H1 (cell line): Measurements from ENCODE around the gene RBM27. TPM values are rescaled to one million over a fixed set of nuclear protein-coding genes. Genes with fewer than 3 reads are reported as not detected.
"Not testable (repeated sequence)": the region's sequence is repeated elsewhere in the genome, so short reads cannot be mapped to it uniquely, and the experiment has no call there.

Source experiments
- CTCF ChIA-PET: fragments of 300-600 bp; sonication (Branson Sonifier 250); formaldehyde crosslinking; loops from one replicate; lab custom pipeline; 2021; ENCODE audit not compliant: partially characterized antibody; lab: Charles Lee
- POLR2A ChIA-PET: fragments of 300-600 bp; sonication (Branson Sonifier 250); formaldehyde crosslinking; loops from one replicate; lab custom pipeline; 2021; ENCODE audit warnings: inconsistent platforms; ENCODE audit not compliant: partially characterized antibody; lab: Charles Lee
- DNase-seq, 2 experiments: peaks; one replicate each; pipeline versions ENCODE4 v3.0.0 to v3.0.0-alpha.2; 2010 to 2022; ENCODE audit warnings: low spot score in 2 of 2, low read depth in 1 of 2, mixed read lengths in 1 of 2
- FAIRE-seq: peaks from 2 replicates; lab custom pipeline; 2011; peaks lifted over from hg19 to GRCh38; lab: Jason Lieb, UNC
- H2AFZ ChIP-seq: 2 replicates; pipeline ENCODE4 v1.8.1; 2012; ENCODE audit warnings: low read length, inconsistent platforms
- H2AK5ac ChIP-seq: 2 replicates; pipeline ENCODE4 v1.6.1; 2013; ENCODE audit warnings: low read depth, low read length
- H2BK120ac ChIP-seq: replicated peaks from 2 replicates; pipeline ENCODE3; 2013; ENCODE audit warnings: low read depth, low read length, inconsistent platforms
- H2BK12ac ChIP-seq: 2 replicates; pipeline ENCODE4 v1.6.1; 2013; ENCODE audit warnings: low read depth, low read length
- H2BK15ac ChIP-seq: 2 replicates; pipeline ENCODE4 v1.6.1; 2013; ENCODE audit warnings: low read length
- H2BK20ac ChIP-seq: 2 replicates; pipeline ENCODE4 v1.6.1; 2013; ENCODE audit warnings: low read length
- H2BK5ac ChIP-seq: 2 replicates; pipeline ENCODE4 v1.6.1; 2013; ENCODE audit warnings: low read depth, low read length
- H3K14ac ChIP-seq: 2 replicates; pipeline ENCODE4 v1.6.1; 2013; ENCODE audit warnings: inconsistent platforms; ENCODE audit not compliant: insufficient read length
- H3K18ac ChIP-seq: 2 replicates; pipeline ENCODE4 v1.6.1; 2013; ENCODE audit warnings: low read length; ENCODE audit errors: extremely low read depth
- H3K23ac ChIP-seq: 2 replicates; pipeline ENCODE4 v1.6.1; 2013; ENCODE audit warnings: inconsistent platforms; ENCODE audit not compliant: insufficient read length
- H3K23me2 ChIP-seq: 2 replicates; pipeline ENCODE4 v1.6.1; 2013; ENCODE audit warnings: low read depth, low read length
- H3K27ac ChIP-seq: 2 replicates; pipeline ENCODE4 v1.6.1; 2011; ENCODE audit warnings: low read depth, low read length, inconsistent platforms
- H3K27me3 ChIP-seq, 4 experiments: replicated peaks in 1 of 4; 1 replicate in 1 of 4; 2 replicates in 3 of 4; pipeline versions ENCODE4 v1.6.1 to v1.8.1; 2011 to 2013; ENCODE audit warnings: low read length in 3 of 4, mild to moderate bottlenecking in 3 of 4, inconsistent platforms in 2 of 4, mixed read lengths in 2 of 4, moderate library complexity in 1 of 4; ENCODE audit not compliant: control insufficient read depth in 3 of 4, insufficient read depth in 3 of 4; ENCODE audit errors: extremely low read depth in 1 of 4
- H3K36me3 ChIP-seq, 4 experiments: 2 replicates each; pipeline versions ENCODE4 v1.6.1 to v1.8.1; 2011 to 2013; ENCODE audit warnings: mild to moderate bottlenecking in 4 of 4, low read length in 3 of 4, moderate library complexity in 2 of 4, control low read depth in 1 of 4, inconsistent platforms in 1 of 4; ENCODE audit not compliant: insufficient read depth in 4 of 4, control insufficient read depth in 2 of 4
- H3K4ac ChIP-seq: replicated peaks from 2 replicates; pipeline ENCODE3; 2013; ENCODE audit warnings: low read length, low read depth, mixed read lengths, inconsistent platforms; ENCODE audit not compliant: insufficient read length
- H3K4me1 ChIP-seq, 4 experiments: replicated peaks in 1 of 4; 1 replicate in 1 of 4; 2 replicates in 3 of 4; pipeline versions ENCODE4 v1.6.1 to v1.8.1; 2011 to 2013; ENCODE audit warnings: low read length in 3 of 4, inconsistent platforms in 2 of 4, mixed read lengths in 1 of 4; ENCODE audit not compliant: insufficient read depth in 4 of 4, control insufficient read depth in 3 of 4
- H3K4me2 ChIP-seq, 2 experiments: 2 replicates each; pipeline versions ENCODE4 v1.6.1 to v1.8.1; 2011 to 2013; ENCODE audit warnings: low read depth in 2 of 2, low read length in 2 of 2, control low read depth in 1 of 2, inconsistent platforms in 1 of 2, mild to moderate bottlenecking in 1 of 2; ENCODE audit not compliant: insufficient read depth in 1 of 2
- H3K4me3 ChIP-seq, 4 experiments: fragments of 200-600, 300-600 bp in 1 of 4; sonication (generic), shearing (Covaris generic), sonication (Bioruptor Twin) in 1 of 4; 2 replicates each; pipeline versions ENCODE4 v1.5.1 to v1.8.1; 2011 to 2016; ENCODE audit warnings: low read length in 4 of 4, low read depth in 3 of 4, control low read depth in 2 of 4, inconsistent platforms in 2 of 4, mild to moderate bottlenecking in 2 of 4, mixed read lengths in 1 of 4, moderate library complexity in 1 of 4; ENCODE audit not compliant: insufficient read depth in 2 of 4; ENCODE audit errors: extremely low read depth in 1 of 4
- H3K56ac ChIP-seq: replicated peaks from 2 replicates; pipeline ENCODE3; 2013; ENCODE audit warnings: low read depth, mild to moderate bottlenecking, mixed read lengths, low read length, inconsistent platforms; ENCODE audit not compliant: insufficient read length
- H3K79me1 ChIP-seq: 2 replicates; pipeline ENCODE4 v1.6.1; 2013; ENCODE audit warnings: low read depth, low read length, control low read depth
- H3K79me2 ChIP-seq, 2 experiments: 2 replicates each; pipeline versions ENCODE4 v1.6.1 to v1.8.1; 2012 to 2013; ENCODE audit warnings: low read length in 2 of 2, mild to moderate bottlenecking in 2 of 2, inconsistent platforms in 1 of 2; ENCODE audit not compliant: insufficient read depth in 2 of 2, control insufficient read depth in 1 of 2
- H3K9ac ChIP-seq, 4 experiments: replicated peaks in 1 of 4; 1 replicate in 1 of 4; 2 replicates in 3 of 4; pipeline versions ENCODE4 v1.6.1 to v1.8.1; 2011 to 2013; ENCODE audit warnings: low read depth in 3 of 4, low read length in 3 of 4, control low read depth in 2 of 4, mild to moderate bottlenecking in 2 of 4, moderate library complexity in 2 of 4, inconsistent platforms in 1 of 4; ENCODE audit errors: extremely low read depth in 1 of 4
- H3K9me3 ChIP-seq, 2 experiments: 2 replicates each; pipeline versions ENCODE4 v1.6.1 to v1.8.1; 2012 to 2013; ENCODE audit warnings: mild to moderate bottlenecking in 2 of 2, moderate library complexity in 2 of 2, control low read depth in 1 of 2, inconsistent platforms in 1 of 2, low read depth in 1 of 2, low read length in 1 of 2, mixed read lengths in 1 of 2; ENCODE audit not compliant: insufficient read depth in 2 of 2
- H4K20me1 ChIP-seq, 2 experiments: replicated peaks in 1 of 2; 2 replicates each; pipeline versions ENCODE3 to v1.8.1; 2011 to 2013; ENCODE audit warnings: inconsistent platforms in 2 of 2, low read length in 2 of 2, mild to moderate bottlenecking in 1 of 2; ENCODE audit not compliant: insufficient read depth in 2 of 2, control insufficient read depth in 1 of 2
- H4K5ac ChIP-seq: 2 replicates; pipeline ENCODE4 v1.6.1; 2013; ENCODE audit warnings: low read length, low read depth, mixed read lengths, inconsistent platforms; ENCODE audit not compliant: insufficient read length
- H4K8ac ChIP-seq: 2 replicates; pipeline ENCODE4 v1.8.0; 2013; ENCODE audit warnings: mild to moderate bottlenecking, moderate library complexity, low read length, inconsistent platforms; ENCODE audit not compliant: insufficient read depth; ENCODE audit errors: extremely low read depth
- H4K91ac ChIP-seq: replicated peaks from 2 replicates; pipeline ENCODE3; 2013; ENCODE audit warnings: low read length, mixed read lengths, inconsistent platforms; ENCODE audit not compliant: insufficient read length
- WGBS, 2 experiments: shearing (Covaris generic) in 1 of 2; methylation state at CpG; one replicate each; pipeline versions ENCODE4 v1.1.6 to v1.1.7; 2013 to 2015; ENCODE audit warnings: low lambda C conversion rate in 2 of 2, mixed read lengths in 2 of 2, inconsistent platforms in 1 of 2, low coverage in 1 of 2, missing lambda C conversion rate in 1 of 2; ENCODE audit not compliant: insufficient replicate concordance in 2 of 2, insufficient coverage in 1 of 2, insufficient read length in 1 of 2; ENCODE audit errors: extremely low coverage in 1 of 2, missing lambda C conversion rate in 1 of 2; 5-methylcytosine and 5-hydroxymethylcytosine counted together
- polyA plus RNA-seq, 7 experiments: library from polyadenylated mRNA; depleted of rRNA in 3 of 7; stranded (reverse) in 5 of 7; unstranded in 2 of 7; fragments of >200 nt in 5 of 7; fragments of 200-250 nt in 2 of 7; gene quantifications; 1 replicate in 5 of 7; 2 replicates in 1 of 7; 4 replicates in 1 of 7; pipeline versions ENCODE4 v1.2.1 to v1.2.3, GENCODE V29; 2011 to 2013; ENCODE audit warnings: missing spikeins in 2 of 7, mixed read lengths in 2 of 7
- total RNA-seq: library from RNA; stranded (reverse); fragmentation: NEBNext Ultra II Directional; extraction: Animal tissue kit (Norgen Biotek cat#: 25700); gene quantifications from 2 replicates; pipeline ENCODE4 v1.2.1, GENCODE V29; 2021

RBM27 gene
- total and polyA plus RNA-seq, 2 of the 8 experiments (the other 6 are each of a cell fraction or from before 2014, with no cell fraction given), result 13.1 to 42.9 TPM

GRCh38 chr5:146194997-146195396 lies 8.4 kb upstream of the RBM27 start:
- H4K91ac ChIP-seq, H3K36me3 ChIP-seq, H3K9ac ChIP-seq, H3K79me1 ChIP-seq, H2BK15ac ChIP-seq, H4K5ac ChIP-seq, H2AFZ ChIP-seq, H3K27me3 ChIP-seq, H3K27ac ChIP-seq, H3K4me2 ChIP-seq, H2BK120ac ChIP-seq, FAIRE-seq, H2BK12ac ChIP-seq, H2AK5ac ChIP-seq, H3K14ac ChIP-seq, H3K9me3 ChIP-seq, H3K23me2 ChIP-seq, DNase-seq, H3K4me3 ChIP-seq, H3K23ac ChIP-seq, H4K20me1 ChIP-seq, H3K4me1 ChIP-seq, H3K18ac ChIP-seq, H4K8ac ChIP-seq, H3K56ac ChIP-seq, H2BK20ac ChIP-seq, H3K79me2 ChIP-seq, H3K4ac ChIP-seq, H2BK5ac ChIP-seq: not testable (repeated sequence)
- CTCF ChIA-PET, result interaction anchor here (0.5 kb wide), 1 partner anchor 56 kb away, joined by 3 read pairs; no protein-coding TSS in a partner anchor
- POLR2A ChIA-PET, result interaction anchor here (0.6 to 1.0 kb wide), 2 partner anchors 12 to 173 kb away, joined by 3 to 4 read pairs; partner anchors contain the start of gene LARS1
- WGBS, 2 experiments, result 96% methylated on average over 4 of the region's 4 CpGs; no CpG with 5 or more reads in 1 of the 2 experiments
